ENCODE measurements around the gene FAM13C. TPM values are rescaled to one million over a fixed set of nuclear protein-coding genes. Genes with fewer than 3 reads are reported as not detected.

FAM13C gene
- total RNA-seq, 1 donor from 2014 or later, result 10.7 TPM

- no peaks in the 10 kb centered on the region for H3K4me1 ChIP-seq
- intact Hi-C loops (cut with DNase I), result no loop called here
These were observed 74.6 kb downstream of the FAM13C start for GRCh38 chr10:59287587-59288255.

GRCh38 chr10:59285848-59286247 is 76.5 kb downstream of the FAM13C start:
- H3K27me3 ChIP-seq, result no peaks in the 10 kb centered on the region
- intact Hi-C loops (cut with DNase I), result no loop called here
- no peak overlapping the region for H3K27ac ChIP-seq
- no peaks in the 10 kb centered on the region for H3K36me3 ChIP-seq
- no peaks in the 10 kb centered on the region for H3K9me3 ChIP-seq
- H3K4me1 ChIP-seq, result no peaks in the 10 kb centered on the region
- no peak for DNase-seq (ENCODE audit: low spot score in 2 of 2)
- no peak overlapping the region for H3K4me3 ChIP-seq
- TF ChIP-seq CTCF (IDR thresholded peaks at IDR 0.05), result no peak

More at GRCh38 chr10:59287587-59288255, 74.6 kb downstream of the FAM13C start:
- no peak for TF ChIP-seq CTCF (IDR thresholded peaks at IDR 0.05)
- Histone ChIP-seq H3K9me3 (no peaks in the 10 kb centered on the region), H3K27me3 (no peaks in the 10 kb centered on the region), H3K36me3 (no peaks in the 10 kb centered on the region), H3K4me3 (no peak overlapping the region), H3K27ac (no peak overlapping the region)
- no peak for DNase-seq (ENCODE audit: low spot score in 2 of 2)

- H3K36me3 ChIP-seq, result no peaks in the 10 kb centered on the region
These were observed 77.3 kb downstream of the FAM13C start for GRCh38 chr10:59285073-59285472.

GRCh38 chr10:59284118-59284975 is 78.0 kb downstream of the FAM13C start:
- intact Hi-C loops (cut with DNase I), result no loop called here
- TF ChIP-seq CTCF (IDR thresholded peaks at IDR 0.05), result no peak
- no peak overlapping the region for H3K4me3 ChIP-seq
- no peak overlapping the region for H3K27ac ChIP-seq
- H3K27me3 ChIP-seq, result no peaks in the 10 kb centered on the region
- no peak for DNase-seq (ENCODE audit: low spot score in 2 of 2)
- no peaks in the 10 kb centered on the region for H3K36me3 ChIP-seq
- H3K4me1 ChIP-seq, result no peaks in the 10 kb centered on the region
- H3K9me3 ChIP-seq, result no peaks in the 10 kb centered on the region

More at GRCh38 chr10:59285073-59285472, 77.3 kb downstream of the FAM13C start:
- DNase-seq (ENCODE audit: low spot score in 2 of 2), result no peak
- intact Hi-C loops (cut with DNase I), result no loop called here
- no peak for TF ChIP-seq CTCF (IDR thresholded peaks at IDR 0.05)
- Histone ChIP-seq H3K4me3 (no peak overlapping the region), H3K9me3 (no peaks in the 10 kb centered on the region), H3K4me1 (no peaks in the 10 kb centered on the region), H3K27me3 (no peaks in the 10 kb centered on the region), H3K27ac (no peak overlapping the region)

GRCh38 chr10:59283456-59284091 is 78.8 kb downstream of the FAM13C start:
- intact Hi-C loops (cut with DNase I), result no loop called here
- no peak for TF ChIP-seq CTCF (IDR thresholded peaks at IDR 0.05)
- no peak overlapping the region for H3K4me3 ChIP-seq
- no peaks in the 10 kb centered on the region for H3K9me3 ChIP-seq
- no peak for DNase-seq (ENCODE audit: low spot score in 2 of 2)
- no peaks in the 10 kb centered on the region for H3K27me3 ChIP-seq
- no peaks in the 10 kb centered on the region for H3K4me1 ChIP-seq
- H3K27ac ChIP-seq, result no peak overlapping the region
- H3K36me3 ChIP-seq, result no peaks in the 10 kb centered on the region

Measured in ascending aorta (tissue), 2 donors.